ENCODE results near the gene KCNH6.

Gene KCNH6

GRCh38 chr17:63483655-63484575 is 39.2 kb upstream of the KCNH6 start:
- no peak for FAIRE-seq
- DNase-seq (ENCODE audit: insufficient read length, low spot score) = no peak
- TF ChIP-seq TAF1 (IDR thresholded peaks at IDR 0.05; ENCODE audit: low read depth, low read length) (no peak), POLR2A (IDR thresholded peaks at IDR 0.05; ENCODE audit: low read depth, low read length) (no peak), POU2F2 (IDR thresholded peaks at IDR 0.05; ENCODE audit: low read depth, low read length) (no peak), SPI1 (IDR thresholded peaks at IDR 0.05; ENCODE audit: low read depth, low read length) (no peak), PAX5 (IDR thresholded peaks at IDR 0.05; ENCODE audit: insufficient read depth, low read length, severe bottlenecking) (no peak), POLR2AphosphoS5 (IDR thresholded peaks at IDR 0.05; ENCODE audit: low read depth, low read length) (no peak)

GRCh38 chr17:63486317-63487013 is 36.7 kb upstream of the KCNH6 start:
- TF ChIP-seq PAX5 (IDR thresholded peaks at IDR 0.05; ENCODE audit: insufficient read depth, low read length, severe bottlenecking) (no peak), TAF1 (IDR thresholded peaks at IDR 0.05; ENCODE audit: low read depth, low read length) (no peak), SPI1 (IDR thresholded peaks at IDR 0.05; ENCODE audit: low read depth, low read length) (no peak), POU2F2 (IDR thresholded peaks at IDR 0.05; ENCODE audit: low read depth, low read length) (no peak), POLR2AphosphoS5 (IDR thresholded peaks at IDR 0.05; ENCODE audit: low read depth, low read length) (no peak), POLR2A (IDR thresholded peaks at IDR 0.05; ENCODE audit: low read depth, low read length) (no peak)
- no peak for FAIRE-seq
- DNase-seq (ENCODE audit: insufficient read length, low spot score) = no peak

GRCh38 chr17:63487014-63487339 is 36.2 kb upstream of the KCNH6 start:
- TF ChIP-seq PAX5 (IDR thresholded peaks at IDR 0.05; ENCODE audit: insufficient read depth, low read length, severe bottlenecking) (no peak), SPI1 (IDR thresholded peaks at IDR 0.05; ENCODE audit: low read depth, low read length) (no peak), POLR2AphosphoS5 (IDR thresholded peaks at IDR 0.05; ENCODE audit: low read depth, low read length) (no peak), POU2F2 (IDR thresholded peaks at IDR 0.05; ENCODE audit: low read depth, low read length) (no peak), POLR2A (IDR thresholded peaks at IDR 0.05; ENCODE audit: low read depth, low read length) (no peak), TAF1 (IDR thresholded peaks at IDR 0.05; ENCODE audit: low read depth, low read length) (no peak)
- FAIRE-seq = no peak
- DNase-seq (ENCODE audit: insufficient read length, low spot score) = no peak

- FAIRE-seq = no peak
- no peak for DNase-seq (ENCODE audit: insufficient read length, low spot score)
- TF ChIP-seq PAX5 (IDR thresholded peaks at IDR 0.05; ENCODE audit: insufficient read depth, low read length, severe bottlenecking) (no peak), POLR2A (IDR thresholded peaks at IDR 0.05; ENCODE audit: low read depth, low read length) (no peak), SPI1 (IDR thresholded peaks at IDR 0.05; ENCODE audit: low read depth, low read length) (no peak), POLR2AphosphoS5 (IDR thresholded peaks at IDR 0.05; ENCODE audit: low read depth, low read length) (no peak), POU2F2 (IDR thresholded peaks at IDR 0.05; ENCODE audit: low read depth, low read length) (no peak), TAF1 (IDR thresholded peaks at IDR 0.05; ENCODE audit: low read depth, low read length) (no peak)
Observed at GRCh38 chr17:63488851-63489250, 34.3 kb upstream of the KCNH6 start.

GRCh38 chr17:63489291-63489690 is 33.9 kb upstream of the KCNH6 start:
- no peak for TF ChIP-seq POLR2A (IDR thresholded peaks at IDR 0.05; ENCODE audit: low read depth, low read length)
- no peak for TF ChIP-seq SPI1 (IDR thresholded peaks at IDR 0.05; ENCODE audit: low read depth, low read length)
- no peak for TF ChIP-seq TAF1 (IDR thresholded peaks at IDR 0.05; ENCODE audit: low read depth, low read length)
- no peak for TF ChIP-seq POLR2AphosphoS5 (IDR thresholded peaks at IDR 0.05; ENCODE audit: low read depth, low read length)
- no peak for TF ChIP-seq POU2F2 (IDR thresholded peaks at IDR 0.05; ENCODE audit: low read depth, low read length)
- no peak for TF ChIP-seq PAX5 (IDR thresholded peaks at IDR 0.05; ENCODE audit: insufficient read depth, low read length, severe bottlenecking)
- FAIRE-seq (no peak), DNase-seq (ENCODE audit: insufficient read length, low spot score) (no peak)

GRCh38 chr17:63490329-63490728 is 32.8 kb upstream of the KCNH6 start:
- no peak for TF ChIP-seq SPI1 (IDR thresholded peaks at IDR 0.05; ENCODE audit: low read depth, low read length)
- no peak for TF ChIP-seq TAF1 (IDR thresholded peaks at IDR 0.05; ENCODE audit: low read depth, low read length)
- TF ChIP-seq PAX5 (IDR thresholded peaks at IDR 0.05; ENCODE audit: insufficient read depth, low read length, severe bottlenecking) = no peak
- TF ChIP-seq POU2F2 (IDR thresholded peaks at IDR 0.05; ENCODE audit: low read depth, low read length) = no peak
- no peak for TF ChIP-seq POLR2AphosphoS5 (IDR thresholded peaks at IDR 0.05; ENCODE audit: low read depth, low read length)
- no peak for TF ChIP-seq POLR2A (IDR thresholded peaks at IDR 0.05; ENCODE audit: low read depth, low read length)
- DNase-seq (ENCODE audit: insufficient read length, low spot score) (no peak), FAIRE-seq (no peak)

GRCh38 chr17:63490858-63491400 is 32.2 kb upstream of the KCNH6 start:
- DNase-seq (ENCODE audit: insufficient read length, low spot score) (no peak), FAIRE-seq (no peak)
- TF ChIP-seq POLR2A (IDR thresholded peaks at IDR 0.05; ENCODE audit: low read depth, low read length) = no peak

- FAIRE-seq (no peak), DNase-seq (ENCODE audit: insufficient read length, low spot score) (no peak)
- no peak for TF ChIP-seq POLR2A (IDR thresholded peaks at IDR 0.05; ENCODE audit: low read depth, low read length)
- TF ChIP-seq PAX5 (IDR thresholded peaks at IDR 0.05; ENCODE audit: insufficient read depth, low read length, severe bottlenecking) = no peak
- TF ChIP-seq POLR2AphosphoS5 (IDR thresholded peaks at IDR 0.05; ENCODE audit: low read depth, low read length) = no peak
- no peak for TF ChIP-seq TAF1 (IDR thresholded peaks at IDR 0.05; ENCODE audit: low read depth, low read length)
- no peak for TF ChIP-seq POU2F2 (IDR thresholded peaks at IDR 0.05; ENCODE audit: low read depth, low read length)
Observed at GRCh38 chr17:63491413-63491812, 31.7 kb upstream of the KCNH6 start.

GRCh38 chr17:63491977-63492618 is 31.1 kb upstream of the KCNH6 start:
- no peak for TF ChIP-seq TAF1 (IDR thresholded peaks at IDR 0.05; ENCODE audit: low read depth, low read length)
- no peak for TF ChIP-seq SPI1 (IDR thresholded peaks at IDR 0.05; ENCODE audit: low read depth, low read length)
- no peak for TF ChIP-seq POU2F2 (IDR thresholded peaks at IDR 0.05; ENCODE audit: low read depth, low read length)
- DNase-seq (ENCODE audit: insufficient read length, low spot score) (no peak), FAIRE-seq (no peak)

Measured in GM12891 (cell line).